Measurements from ENCODE around the gene CEP112. TPM values are rescaled to one million over a fixed set of nuclear protein-coding genes. Genes with fewer than 3 reads are reported as not detected.

Gene CEP112
- total and polyA plus RNA-seq, 2 of the 13 experiments (the other 11 are each of a cell fraction or from before 2014, with no cell fraction given) = 1.2 to 3.4 TPM

DNA sequence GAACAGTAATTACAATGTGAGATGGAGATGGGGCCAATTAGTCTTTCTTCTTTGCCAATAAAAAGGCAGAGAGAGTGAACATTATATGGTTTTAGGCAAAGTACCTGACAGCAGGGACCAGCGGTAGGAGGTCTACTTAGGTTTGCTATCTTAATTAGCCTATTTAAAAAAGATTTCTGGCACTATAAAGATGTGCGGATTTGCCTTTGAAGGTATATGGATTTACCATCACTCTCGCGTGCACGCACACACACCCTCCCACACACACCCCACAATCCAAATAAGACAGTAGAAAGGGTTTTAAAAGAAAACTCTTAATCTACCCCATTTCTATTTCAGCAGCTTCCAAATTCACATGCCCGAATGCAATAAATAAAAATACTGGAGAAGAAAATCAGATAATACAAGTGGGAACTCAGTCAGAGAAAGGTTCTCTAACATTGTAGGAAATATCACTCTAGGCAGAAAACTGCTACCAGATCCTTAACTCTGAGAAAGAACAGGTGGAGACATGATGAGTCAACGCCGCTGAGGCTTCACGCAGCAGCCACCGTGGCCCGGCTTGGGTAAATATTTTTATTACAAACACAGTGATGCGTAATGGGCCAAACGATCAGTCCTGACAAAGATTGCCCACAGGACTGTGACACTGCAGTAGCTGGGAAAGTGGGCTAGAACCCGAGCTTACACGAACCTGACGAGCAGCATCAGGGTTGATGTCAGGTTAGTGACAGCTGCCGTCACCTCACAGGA lies 563.9 kb downstream of the CEP112 start (continued):
- TF ChIP-seq ZNF30 (CRISPR knock-in tag; IDR thresholded peaks at IDR 0.05) (no peak), BORCS8-MEF2B (CRISPR knock-in tag; IDR thresholded peaks at IDR 0.05) (no peak), ZMYM3 (CRISPR knock-in tag; IDR thresholded peaks at IDR 0.05) (no peak), MLX (CRISPR knock-in tag; IDR thresholded peaks at IDR 0.05) (peak; percentile 75; the same call in 1 of the 2 replicates), CREM (IDR thresholded peaks at IDR 0.05) (peak; percentile 46; the same call in 1 of the 2 replicates), CREM (CRISPR knock-in tag; IDR thresholded peaks at IDR 0.05) (no peak), MATR3 (CRISPR knock-in tag; IDR thresholded peaks at IDR 0.05) (no peak), ZNF646 (CRISPR knock-in tag; IDR thresholded peaks at IDR 0.05) (no peak), ZNF773 (CRISPR knock-in tag; IDR thresholded peaks at IDR 0.05; ENCODE audit: borderline replicate concordance) (no peak), MEIS2 (CRISPR knock-in tag; IDR thresholded peaks at IDR 0.05) (0 out of 2 replicates have a peak, but pooled peaks have one; percentile 51), MAFK (conservative IDR thresholded peaks at IDR 0.05 in 1 of 2, IDR thresholded peaks at IDR 0.05 in 1 of 2; ENCODE audit: low read length in 2 of 2) (peak; percentile 33 to 35; a peak in 2 of 4 replicates), CCAR2 (optimal IDR thresholded peaks at IDR 0.05; ENCODE audit: low read depth, low read length) (no peak), ZFY (CRISPR knock-in tag; IDR thresholded peaks at IDR 0.05) (no peak), ZNF737 (CRISPR knock-in tag; IDR thresholded peaks at IDR 0.05; ENCODE audit: borderline replicate concordance) (no peak), MAF1 (CRISPR knock-in tag; IDR thresholded peaks at IDR 0.05; ENCODE audit: borderline replicate concordance) (no peak)
- TF ChIP-seq, protein P1, sequence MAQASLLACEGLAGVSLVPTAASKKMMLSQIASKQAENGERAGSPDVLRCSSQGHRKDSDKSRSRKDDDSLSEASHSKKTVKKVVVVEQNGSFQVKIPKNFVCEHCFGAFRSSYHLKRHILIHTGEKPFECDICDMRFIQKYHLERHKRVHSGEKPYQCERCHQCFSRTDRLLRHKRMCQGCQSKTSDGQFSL (CRISPR knock-in tag; IDR thresholded peaks at IDR 0.05) = no peak
- TF ChIP-seq, protein P2, sequence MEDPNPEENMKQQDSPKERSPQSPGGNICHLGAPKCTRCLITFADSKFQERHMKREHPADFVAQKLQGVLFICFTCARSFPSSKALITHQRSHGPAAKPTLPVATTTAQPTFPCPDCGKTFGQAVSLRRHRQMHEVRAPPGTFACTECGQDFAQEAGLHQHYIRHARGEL (CRISPR knock-in tag; IDR thresholded peaks at IDR 0.05) = no peak
- TF ChIP-seq, protein P3, sequence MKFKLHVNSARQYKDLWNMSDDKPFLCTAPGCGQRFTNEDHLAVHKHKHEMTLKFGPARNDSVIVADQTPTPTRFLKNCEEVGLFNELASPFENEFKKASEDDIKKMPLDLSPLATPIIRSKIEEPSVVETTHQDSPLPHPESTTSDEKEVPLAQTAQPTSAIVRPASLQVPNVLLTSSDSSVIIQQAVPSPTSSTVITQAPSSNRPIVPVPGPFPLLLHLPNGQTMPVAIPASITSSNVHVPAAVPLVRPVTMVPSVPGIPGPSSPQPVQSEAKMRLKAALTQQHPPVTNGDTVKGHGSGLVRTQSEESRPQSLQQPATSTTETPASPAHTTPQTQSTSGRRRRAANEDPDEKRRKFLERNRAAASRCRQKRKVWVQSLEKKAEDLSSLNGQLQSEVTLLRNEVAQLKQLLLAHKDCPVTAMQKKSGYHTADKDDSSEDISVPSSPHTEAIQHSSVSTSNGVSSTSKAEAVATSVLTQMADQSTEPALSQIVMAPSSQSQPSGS (CRISPR knock-in tag; IDR thresholded peaks at IDR 0.05) = no peak
- TF ChIP-seq, protein P4, sequence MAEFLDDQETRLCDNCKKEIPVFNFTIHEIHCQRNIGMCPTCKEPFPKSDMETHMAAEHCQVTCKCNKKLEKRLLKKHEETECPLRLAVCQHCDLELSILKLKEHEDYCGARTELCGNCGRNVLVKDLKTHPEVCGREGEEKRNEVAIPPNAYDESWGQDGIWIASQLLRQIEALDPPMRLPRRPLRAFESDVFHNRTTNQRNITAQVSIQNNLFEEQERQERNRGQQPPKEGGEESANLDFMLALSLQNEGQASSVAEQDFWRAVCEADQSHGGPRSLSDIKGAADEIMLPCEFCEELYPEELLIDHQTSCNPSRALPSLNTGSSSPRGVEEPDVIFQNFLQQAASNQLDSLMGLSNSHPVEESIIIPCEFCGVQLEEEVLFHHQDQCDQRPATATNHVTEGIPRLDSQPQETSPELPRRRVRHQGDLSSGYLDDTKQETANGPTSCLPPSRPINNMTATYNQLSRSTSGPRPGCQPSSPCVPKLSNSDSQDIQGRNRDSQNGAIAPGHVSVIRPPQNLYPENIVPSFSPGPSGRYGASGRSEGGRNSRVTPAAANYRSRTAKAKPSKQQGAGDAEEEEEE (CRISPR knock-in tag; IDR thresholded peaks at IDR 0.05; ENCODE audit: borderline replicate concordance) = no peak

Data from HepG2 (cell line).